Measurements from ENCODE around the gene CUEDC2.

The CUEDC2 gene

DNA sequence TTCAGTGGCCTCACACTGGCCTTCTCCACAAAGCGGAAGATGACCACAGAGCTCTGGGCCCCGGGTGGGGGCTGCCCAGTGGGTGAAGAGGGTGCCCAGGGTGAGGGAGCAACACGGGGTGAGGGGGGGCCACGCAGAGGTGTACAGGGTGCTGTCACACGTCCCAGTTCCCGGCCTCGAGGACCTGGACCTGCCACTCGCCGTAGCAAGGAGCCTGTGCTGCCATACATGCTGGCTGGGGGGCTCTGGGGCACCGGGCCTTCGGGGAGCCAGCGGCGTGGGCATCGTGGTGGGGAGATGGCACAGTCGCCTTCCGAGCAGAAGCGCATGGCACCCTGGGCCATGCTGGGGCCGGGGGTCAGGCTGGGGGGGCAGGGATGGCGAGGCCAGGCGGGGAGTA is 15.7 kb downstream of the CUEDC2 start:
- H3K4me3 ChIP-seq (ENCODE audit: low read length), result no peak overlapping the region
- H3F3A ChIP-seq (ENCODE audit: control insufficient read depth, insufficient read depth), result 0 out of 2 replicates have a peak, but pooled peaks cover 3% of the 10 kb centered on the region
- H3K36me3 ChIP-seq (ENCODE audit: control insufficient read depth, low read length), result no peaks in the 10 kb centered on the region
- TF ChIP-seq, protein P1, sequence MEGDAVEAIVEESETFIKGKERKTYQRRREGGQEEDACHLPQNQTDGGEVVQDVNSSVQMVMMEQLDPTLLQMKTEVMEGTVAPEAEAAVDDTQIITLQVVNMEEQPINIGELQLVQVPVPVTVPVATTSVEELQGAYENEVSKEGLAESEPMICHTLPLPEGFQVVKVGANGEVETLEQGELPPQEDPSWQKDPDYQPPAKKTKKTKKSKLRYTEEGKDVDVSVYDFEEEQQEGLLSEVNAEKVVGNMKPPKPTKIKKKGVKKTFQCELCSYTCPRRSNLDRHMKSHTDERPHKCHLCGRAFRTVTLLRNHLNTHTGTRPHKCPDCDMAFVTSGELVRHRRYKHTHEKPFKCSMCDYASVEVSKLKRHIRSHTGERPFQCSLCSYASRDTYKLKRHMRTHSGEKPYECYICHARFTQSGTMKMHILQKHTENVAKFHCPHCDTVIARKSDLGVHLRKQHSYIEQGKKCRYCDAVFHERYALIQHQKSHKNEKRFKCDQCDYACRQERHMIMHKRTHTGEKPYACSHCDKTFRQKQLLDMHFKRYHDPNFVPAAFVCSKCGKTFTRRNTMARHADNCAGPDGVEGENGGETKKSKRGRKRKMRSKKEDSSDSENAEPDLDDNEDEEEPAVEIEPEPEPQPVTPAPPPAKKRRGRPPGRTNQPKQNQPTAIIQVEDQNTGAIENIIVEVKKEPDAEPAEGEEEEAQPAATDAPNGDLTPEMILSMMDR (IDR thresholded peaks at IDR 0.05; ENCODE audit: low read depth, low read length, poor library complexity, severe bottlenecking), result no peak
- TF ChIP-seq EZH2phosphoT487 (IDR thresholded peaks at IDR 0.05; ENCODE audit: borderline replicate concordance, low read length), result no peak
- no peaks in the 10 kb centered on the region for H3K9me3 ChIP-seq (ENCODE audit: control insufficient read depth, insufficient read depth, low read length)
- no peak overlapping the region for H3K4me2 ChIP-seq (ENCODE audit: low read length)
- peaks cover 32% of the 10 kb centered on the region for H3K4me1 ChIP-seq (ENCODE audit: control insufficient read depth, low read length)
- peaks cover 4% of the 10 kb centered on the region for H3K79me2 ChIP-seq (ENCODE audit: control insufficient read depth, low read length)
- H4K20me1 ChIP-seq (ENCODE audit: control insufficient read depth, insufficient read depth, low read depth, low read length), result no peaks in the 10 kb centered on the region
- no peak overlapping the region for H3K27ac ChIP-seq (ENCODE audit: low read depth, low read length)
- H3K9me2 ChIP-seq (replicated peaks; ENCODE audit: control insufficient read depth, low read length), result no peaks in the 10 kb centered on the region
- H3K27me3 ChIP-seq (ENCODE audit: control insufficient read depth, low read length), result peaks cover 10% of the 10 kb centered on the region

DNA sequence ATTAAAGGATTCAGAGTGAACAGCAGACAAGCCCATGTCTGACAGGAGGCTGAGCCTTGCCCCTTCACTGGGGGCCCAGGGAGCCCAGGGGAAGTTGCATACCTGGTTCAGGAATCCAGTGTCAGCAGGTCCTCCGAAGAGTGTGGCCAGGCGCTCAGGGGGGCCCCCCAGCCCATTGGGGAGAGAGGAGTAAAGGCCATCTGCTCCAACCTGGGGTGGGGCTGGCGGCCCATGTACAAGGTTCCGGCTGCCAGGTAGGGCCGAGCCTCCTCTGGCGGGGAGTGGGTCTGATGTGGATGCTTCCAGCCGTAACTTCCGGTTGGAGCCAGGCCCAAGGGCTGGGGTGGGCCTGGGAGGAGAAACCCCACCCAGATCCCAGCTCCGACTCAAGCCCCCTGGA is 16.1 kb downstream of the CUEDC2 start:
- Histone ChIP-seq H3K9me3 (ENCODE audit: control insufficient read depth, insufficient read depth, low read length) (no peaks in the 10 kb centered on the region), H3K4me2 (ENCODE audit: low read length) (no peak overlapping the region), H3K27me3 (ENCODE audit: control insufficient read depth, low read length) (peaks cover 14% of the 10 kb centered on the region), H3K79me2 (ENCODE audit: control insufficient read depth, low read length) (peaks cover under 1% of the 10 kb centered on the region), H3K9me2 (replicated peaks; ENCODE audit: control insufficient read depth, low read length) (no peaks in the 10 kb centered on the region), H3F3A (ENCODE audit: control insufficient read depth, insufficient read depth) (0 out of 2 replicates have a peak, but pooled peaks cover 3% of the 10 kb centered on the region), H3K4me1 (ENCODE audit: control insufficient read depth, low read length) (peaks cover 32% of the 10 kb centered on the region), H3K4me3 (ENCODE audit: low read length) (no peak overlapping the region), H3K36me3 (ENCODE audit: control insufficient read depth, low read length) (no peaks in the 10 kb centered on the region), H4K20me1 (ENCODE audit: control insufficient read depth, insufficient read depth, low read depth, low read length) (no peaks in the 10 kb centered on the region), H3K27ac (ENCODE audit: low read depth, low read length) (no peak overlapping the region)
- no peak for TF ChIP-seq EZH2phosphoT487 (IDR thresholded peaks at IDR 0.05; ENCODE audit: borderline replicate concordance, low read length)
- TF ChIP-seq, protein P1 (IDR thresholded peaks at IDR 0.05; ENCODE audit: low read depth, low read length, poor library complexity, severe bottlenecking), result no peak

DNA sequence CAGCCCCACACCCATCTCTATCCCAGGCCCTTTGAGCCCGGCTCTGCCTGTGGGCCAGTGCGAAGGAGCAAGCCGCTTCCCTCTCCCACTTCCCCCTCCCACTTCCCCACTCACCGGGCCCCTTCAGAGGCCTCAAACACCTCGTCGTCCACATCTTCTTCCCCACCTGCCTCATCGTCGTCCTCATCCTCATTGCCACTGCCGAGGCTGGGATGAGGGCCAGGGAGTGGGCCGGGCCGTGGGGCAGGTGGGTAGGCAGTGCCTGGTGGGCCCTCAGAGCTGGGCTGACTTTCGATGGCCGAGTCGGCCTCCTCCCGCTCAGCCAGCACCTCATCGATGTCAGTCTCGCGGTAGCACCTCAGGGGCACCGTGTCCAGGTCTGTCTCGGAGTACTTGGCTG is 17.6 kb downstream of the CUEDC2 start:
- H3K9me3 ChIP-seq (ENCODE audit: control insufficient read depth, insufficient read depth, low read length), result no peaks in the 10 kb centered on the region
- TF ChIP-seq EZH2phosphoT487 (IDR thresholded peaks at IDR 0.05; ENCODE audit: borderline replicate concordance, low read length), result no peak
- TF ChIP-seq, protein P1 (IDR thresholded peaks at IDR 0.05; ENCODE audit: low read depth, low read length, poor library complexity, severe bottlenecking), result no peak

More for the DNA sequence above, 17.6 kb downstream of the CUEDC2 start:
- Histone ChIP-seq H3K4me3 (ENCODE audit: low read length) (no peak overlapping the region), H3K4me1 (ENCODE audit: control insufficient read depth, low read length) (peaks cover 25% of the 10 kb centered on the region), H3K36me3 (ENCODE audit: control insufficient read depth, low read length) (no peaks in the 10 kb centered on the region), H3K4me2 (ENCODE audit: low read length) (no peak overlapping the region), H3F3A (ENCODE audit: control insufficient read depth, insufficient read depth) (no peaks in the 10 kb centered on the region), H3K27me3 (ENCODE audit: control insufficient read depth, low read length) (peaks cover 30% of the 10 kb centered on the region), H4K20me1 (ENCODE audit: control insufficient read depth, insufficient read depth, low read depth, low read length) (no peaks in the 10 kb centered on the region), H3K27ac (ENCODE audit: low read depth, low read length) (no peak overlapping the region), H3K9me2 (replicated peaks; ENCODE audit: control insufficient read depth, low read length) (no peaks in the 10 kb centered on the region), H3K79me2 (ENCODE audit: control insufficient read depth, low read length) (no peaks in the 10 kb centered on the region)

All from DOHH2 (cell line).